ENCODE measurements around the gene ZNF260.

The ZNF260 gene

GRCh38 chr19:36489118-36489919 is 38.8 kb downstream of the ZNF260 start, which contains the start of gene ZNF566:
Gene ZNF566, minus strand, starts transcription at chr19:36489561. Its CDS starts 13,004 bp downstream, at chr19:36476557.
- peak; percentile 94 for DNase-seq

- DNase-seq = peak; percentile 23
Measured at GRCh38 chr19:36488846-36489117, 39.3 kb downstream of the ZNF260 start.

DNA sequence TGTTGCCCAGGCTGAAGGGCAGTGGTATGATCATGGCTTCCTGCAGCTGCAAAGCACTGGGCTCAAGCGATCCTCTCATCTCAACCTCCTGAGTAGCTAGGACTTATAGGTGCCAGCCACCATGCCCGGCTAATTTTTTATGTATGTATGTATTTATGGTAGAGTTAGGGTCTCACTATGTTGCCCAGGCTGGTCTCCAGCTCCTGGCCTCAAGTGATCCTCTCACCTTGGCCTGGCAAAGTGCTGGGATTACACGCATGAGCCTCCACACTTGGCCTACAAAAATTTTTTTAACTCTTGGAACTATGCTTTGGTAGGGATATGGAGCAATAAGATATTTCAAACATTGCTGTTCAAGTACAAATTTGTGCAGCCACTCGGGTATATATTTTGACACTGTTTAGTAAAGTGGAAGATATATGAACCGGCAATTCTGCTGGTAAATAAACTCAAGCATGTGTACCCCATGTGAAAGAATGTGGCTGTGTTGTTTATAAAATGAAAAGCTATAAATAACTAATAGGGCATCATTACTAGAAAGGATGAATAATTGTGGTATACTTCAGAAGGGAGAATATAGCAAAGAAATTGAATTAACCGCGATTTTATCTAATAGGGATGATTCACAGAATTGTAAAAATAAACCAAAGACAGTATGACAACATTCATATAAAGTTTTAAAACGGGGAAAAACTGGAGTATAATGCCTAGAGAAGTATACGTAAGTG is 39.8 kb downstream of the ZNF260 start:
- no peak for DNase-seq

GRCh38 chr19:36483653-36484052 is 44.4 kb downstream of the ZNF260 start:
- no peak for DNase-seq

DNA sequence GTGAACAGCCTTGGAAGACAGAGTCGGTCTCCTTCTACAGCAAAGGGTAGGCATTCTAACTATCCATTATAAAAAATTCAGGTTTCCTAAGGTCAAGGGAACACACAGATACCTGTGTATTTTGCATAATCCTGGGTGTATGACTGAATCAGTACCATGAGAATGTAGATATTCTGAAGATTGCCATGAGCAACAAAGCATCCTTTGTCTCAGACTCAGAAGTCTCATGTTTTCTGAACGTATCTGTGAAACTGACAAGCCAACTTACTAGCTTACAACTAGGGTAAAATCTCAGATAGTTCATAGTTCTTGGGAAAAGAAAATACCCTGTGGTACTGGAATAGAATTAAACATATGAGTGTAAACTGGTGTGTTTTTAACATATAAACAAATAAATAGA is 45.2 kb downstream of the ZNF260 start:
- no peak for DNase-seq
